Hepatocyte (in vitro differentiated cells): Measurements from ENCODE around the gene TTC27. TPM values are rescaled to one million over a fixed set of nuclear protein-coding genes. Genes with fewer than 3 reads are reported as not detected.
"Not testable (repeated sequence)": the region's sequence is repeated elsewhere in the genome, so short reads cannot be mapped to it uniquely, and the experiment has no call there.

Source experiments
- DNase-seq: peaks from one replicate; pipeline ENCODE4 v3.0.0-alpha.2; 2016; ENCODE audit warnings: low spot score
- H2AFZ ChIP-seq: fragments of 200-600 bp; sonication (generic); 2 replicates; pipeline ENCODE4 v1.6.0; 2016; ENCODE audit warnings: antibody characterized with exemption, mild to moderate bottlenecking
- H3K27ac ChIP-seq: fragments of 200-600 bp; sonication (generic); 2 replicates; pipeline ENCODE4 v1.5.1; 2016; ENCODE audit warnings: mild to moderate bottlenecking
- H3K27me3 ChIP-seq: fragments of 200-600 bp; sonication (generic); 2 replicates; pipeline ENCODE4 v1.6.1; 2016
- H3K36me3 ChIP-seq: fragments of 200-600 bp; sonication (generic); replicated peaks from 2 replicates; pipeline ENCODE4 v1.5.1; 2016; ENCODE audit warnings: low read depth; ENCODE audit not compliant: insufficient read depth
- H3K4me1 ChIP-seq: fragments of 200-600 bp; sonication (generic); 2 replicates; pipeline ENCODE4 v1.5.1; 2016; ENCODE audit warnings: mild to moderate bottlenecking, moderate library complexity; ENCODE audit not compliant: insufficient read depth
- H3K4me2 ChIP-seq: fragments of 200-600 bp; sonication (generic); 2 replicates; pipeline ENCODE4 v1.6.0; 2016
- H3K4me3 ChIP-seq: fragments of 200-600 bp; sonication (generic); 2 replicates; pipeline ENCODE4 v1.5.1; 2016; ENCODE audit warnings: mild to moderate bottlenecking
- H3K79me2 ChIP-seq: fragments of 200-600 bp; sonication (generic); 2 replicates; pipeline ENCODE4 v1.6.0; 2017; ENCODE audit warnings: mild to moderate bottlenecking
- H3K9me2 ChIP-seq: fragments of 200-600 bp; sonication (generic); replicated peaks from 2 replicates; pipeline ENCODE4 v1.6.0; 2017; ENCODE audit warnings: mild to moderate bottlenecking; ENCODE audit not compliant: insufficient read depth
- H3K9me3 ChIP-seq: fragments of 200-600 bp; sonication (generic); 2 replicates; pipeline ENCODE4 v1.5.1; 2016; ENCODE audit warnings: low read depth, mild to moderate bottlenecking
- H4K20me1 ChIP-seq: fragments of 200-600 bp; sonication (generic); 2 replicates; pipeline ENCODE4 v1.6.0; 2016; ENCODE audit warnings: mild to moderate bottlenecking; ENCODE audit not compliant: insufficient read depth, poor library complexity, severe bottlenecking
- EZH2 ChIP-seq: fragments of 200-600 bp; sonication (generic); IDR thresholded peaks from 2 replicates; pipeline ENCODE4 v1.6.1; 2016; ENCODE audit warnings: antibody characterized with exemption, mild to moderate bottlenecking, borderline replicate concordance
- EZH2phosphoT487 ChIP-seq: fragments of 200-600 bp; sonication (generic); IDR thresholded peaks from one replicate; pipeline ENCODE4 v1.6.1; 2018; ENCODE audit warnings: antibody characterized with exemption, mild to moderate bottlenecking, low read depth, moderate library complexity; ENCODE audit not compliant: unreplicated experiment, severe bottlenecking
- WGBS: methylation state at CpG from one replicate; pipeline ENCODE4 v1.1.6; 2016; ENCODE audit warnings: low lambda C conversion rate; ENCODE audit errors: missing lambda C conversion rate; 5-methylcytosine and 5-hydroxymethylcytosine counted together
- polyA plus RNA-seq: library from polyadenylated mRNA; unstranded; fragments of >200 nt; fragmentation: Nextera tagmentation; extraction: Ambion mirVana; gene quantifications from 2 replicates; pipeline ENCODE4 v1.2.1, GENCODE V29; 2016
- total RNA-seq: library from RNA; depleted of rRNA; stranded (reverse); fragments of >200 nt; gene quantifications from 2 replicates; pipeline ENCODE4 v1.2.3, GENCODE V29; 2014
- TF ChIP-seq, protein P1 (sequence below): fragments of 200-600 bp; sonication (generic); IDR thresholded peaks from 2 replicates; pipeline ENCODE4 v1.5.1; 2016; ENCODE audit warnings: antibody characterized with exemption, mild to moderate bottlenecking; ENCODE audit not compliant: poor library complexity

TTC27 gene
- total and polyA plus RNA-seq, 2 experiments from 2014 or later = 10.7 to 12.7 TPM

DNA sequence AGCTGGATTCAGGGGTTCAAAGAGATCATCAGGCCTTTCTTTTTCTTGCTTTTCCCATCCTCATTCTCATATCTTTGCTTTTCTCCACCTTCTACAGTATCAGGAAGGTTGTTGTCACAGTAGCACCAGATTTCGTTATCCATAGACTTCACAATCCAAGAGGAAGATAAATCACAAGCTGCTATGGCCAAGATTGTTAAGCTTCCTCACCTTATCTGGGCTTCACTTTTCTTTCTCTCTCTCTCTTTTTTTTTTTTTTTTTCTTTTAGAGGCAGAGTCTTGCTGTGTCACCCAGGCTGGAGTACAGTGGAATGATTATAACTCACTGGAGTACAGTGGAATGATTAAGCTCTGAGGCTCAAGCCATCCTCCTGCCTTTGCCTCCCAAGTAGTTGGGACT is 93.5 kb downstream of the TTC27 start:
- no peak for DNase-seq
- Histone ChIP-seq H3K4me3 (no peak overlapping the region), H3K27ac (no peak overlapping the region), H3K4me1 (no peaks in the 10 kb centered on the region), H4K20me1 (no peaks in the 10 kb centered on the region), H2AFZ (no peak overlapping the region), H3K4me2 (no peak overlapping the region), H3K9me3 (no peaks in the 10 kb centered on the region), H3K27me3 (no peaks in the 10 kb centered on the region), H3K9me2 (no peaks in the 10 kb centered on the region), H3K36me3 (no peaks in the 10 kb centered on the region), H3K79me2 (no peaks in the 10 kb centered on the region)
- TF ChIP-seq EZH2phosphoT487 (no peak), EZH2 (no peak)
- TF ChIP-seq, protein P1, sequence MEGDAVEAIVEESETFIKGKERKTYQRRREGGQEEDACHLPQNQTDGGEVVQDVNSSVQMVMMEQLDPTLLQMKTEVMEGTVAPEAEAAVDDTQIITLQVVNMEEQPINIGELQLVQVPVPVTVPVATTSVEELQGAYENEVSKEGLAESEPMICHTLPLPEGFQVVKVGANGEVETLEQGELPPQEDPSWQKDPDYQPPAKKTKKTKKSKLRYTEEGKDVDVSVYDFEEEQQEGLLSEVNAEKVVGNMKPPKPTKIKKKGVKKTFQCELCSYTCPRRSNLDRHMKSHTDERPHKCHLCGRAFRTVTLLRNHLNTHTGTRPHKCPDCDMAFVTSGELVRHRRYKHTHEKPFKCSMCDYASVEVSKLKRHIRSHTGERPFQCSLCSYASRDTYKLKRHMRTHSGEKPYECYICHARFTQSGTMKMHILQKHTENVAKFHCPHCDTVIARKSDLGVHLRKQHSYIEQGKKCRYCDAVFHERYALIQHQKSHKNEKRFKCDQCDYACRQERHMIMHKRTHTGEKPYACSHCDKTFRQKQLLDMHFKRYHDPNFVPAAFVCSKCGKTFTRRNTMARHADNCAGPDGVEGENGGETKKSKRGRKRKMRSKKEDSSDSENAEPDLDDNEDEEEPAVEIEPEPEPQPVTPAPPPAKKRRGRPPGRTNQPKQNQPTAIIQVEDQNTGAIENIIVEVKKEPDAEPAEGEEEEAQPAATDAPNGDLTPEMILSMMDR = no peak
- 100% methylated on average over 1 of the region's 1 CpG for WGBS

DNA sequence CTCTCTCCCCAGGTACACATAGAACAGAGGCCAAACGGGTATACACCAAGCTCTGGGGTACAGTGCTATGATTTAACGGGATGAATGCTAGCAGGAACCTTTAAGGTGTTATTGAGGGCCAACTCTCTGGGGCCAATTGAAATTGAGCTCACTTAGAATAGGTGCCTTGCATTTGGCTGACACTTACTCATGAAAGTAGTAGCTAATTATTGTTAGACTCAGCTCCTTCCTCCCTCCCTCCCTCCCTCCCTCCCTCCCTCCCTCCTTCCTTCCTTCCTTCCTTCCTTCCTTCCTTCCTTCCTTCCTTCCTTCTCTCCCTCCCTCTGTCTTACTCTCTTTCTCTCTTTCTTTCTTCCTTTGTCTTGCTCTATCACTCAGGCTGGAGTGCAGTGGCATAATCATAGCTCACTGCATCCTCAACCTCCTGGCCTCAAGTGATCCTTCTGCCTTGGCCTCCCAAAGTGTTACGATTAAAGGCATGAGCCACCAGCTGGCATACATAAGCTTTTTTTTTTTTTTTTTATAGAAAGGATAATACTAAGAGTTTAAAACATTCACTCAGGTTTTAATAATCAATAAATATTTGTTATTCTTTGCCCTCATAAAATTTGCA is 95.7 kb downstream of the TTC27 start:
- no peaks in the 10 kb centered on the region for H3K4me1 ChIP-seq
- H3K9me2 ChIP-seq = no peaks in the 10 kb centered on the region
- no peak overlapping the region for H2AFZ ChIP-seq
- H3K36me3 ChIP-seq = no peaks in the 10 kb centered on the region
- H4K20me1 ChIP-seq = no peaks in the 10 kb centered on the region
- H3K27ac ChIP-seq = no peak overlapping the region
- WGBS = 93% methylated on average over 3 of the region's 3 CpGs
- no peak for TF ChIP-seq EZH2
- no peak for TF ChIP-seq EZH2phosphoT487
- TF ChIP-seq, protein P1 = no peak
- no peak overlapping the region for H3K4me3 ChIP-seq
- no peaks in the 10 kb centered on the region for H3K9me3 ChIP-seq
- H3K79me2 ChIP-seq = no peaks in the 10 kb centered on the region
- H3K27me3 ChIP-seq = no peaks in the 10 kb centered on the region
- DNase-seq = no peak
- H3K4me2 ChIP-seq = no peak overlapping the region

DNA sequence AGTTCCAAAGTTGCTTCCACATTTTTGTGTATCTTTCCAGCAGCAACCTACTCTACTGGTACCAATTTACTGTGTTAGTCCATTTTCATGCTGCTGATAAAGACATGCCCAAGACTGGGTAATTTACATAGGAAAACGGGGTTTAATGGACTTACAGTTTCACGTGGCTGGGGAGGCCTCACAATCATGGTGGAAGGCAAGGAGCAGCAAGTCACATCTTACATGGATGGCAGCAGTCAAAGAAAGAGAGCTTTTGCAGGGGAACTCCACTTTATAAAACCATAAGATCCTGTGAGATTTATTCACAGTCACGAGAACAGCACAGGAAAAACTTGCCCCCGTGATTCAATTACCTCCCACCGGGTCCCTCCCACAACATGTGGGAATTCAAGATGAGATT is 98.8 kb downstream of the TTC27 start:
- 95% methylated on average over 5 of the region's 5 CpGs for WGBS
- H3K36me3 ChIP-seq, H2AFZ ChIP-seq, H3K9me3 ChIP-seq, DNase-seq, H3K27me3 ChIP-seq, H4K20me1 ChIP-seq, H3K27ac ChIP-seq, H3K9me2 ChIP-seq, H3K79me2 ChIP-seq, H3K4me3 ChIP-seq, H3K4me2 ChIP-seq, H3K4me1 ChIP-seq: not testable (repeated sequence)

GRCh38 chr2:32727157-32727556 is 99.3 kb downstream of the TTC27 start:
- H3K9me3 ChIP-seq = no peaks in the 10 kb centered on the region
- no peak for TF ChIP-seq EZH2phosphoT487
- TF ChIP-seq, protein P1 = no peak
- WGBS = 91% methylated on average over 1 of the region's 1 CpG
- no peaks in the 10 kb centered on the region for H3K36me3 ChIP-seq
- H3K4me3 ChIP-seq = no peak overlapping the region
- no peak overlapping the region for H3K27ac ChIP-seq
- DNase-seq = no peak
- no peaks in the 10 kb centered on the region for H3K27me3 ChIP-seq
- H3K9me2 ChIP-seq = no peaks in the 10 kb centered on the region
- no peak overlapping the region for H2AFZ ChIP-seq
- H3K4me2 ChIP-seq = no peak overlapping the region
- no peaks in the 10 kb centered on the region for H4K20me1 ChIP-seq
- H3K79me2 ChIP-seq = no peaks in the 10 kb centered on the region
- no peaks in the 10 kb centered on the region for H3K4me1 ChIP-seq

GRCh38 chr2:32730958-32731357 is 103.1 kb downstream of the TTC27 start:
- H3K9me2 ChIP-seq, H3K36me3 ChIP-seq, H3K4me2 ChIP-seq, H3K79me2 ChIP-seq, H2AFZ ChIP-seq, H3K4me3 ChIP-seq, H3K9me3 ChIP-seq, DNase-seq, H3K4me1 ChIP-seq, H4K20me1 ChIP-seq, H3K27me3 ChIP-seq, H3K27ac ChIP-seq: not testable (repeated sequence)
- WGBS = 95% methylated on average over 8 of the region's 8 CpGs
